ENCODE data around the gene PIP4K2B.
A peak's percentile ranks its signal among the peaks of the same experiment; 100 is the strongest.

The PIP4K2B gene

GRCh38 chr17:38768417-38768816 lies 30.9 kb downstream of the PIP4K2B start:
- Histone ChIP-seq H3K4me3 (replicated peaks; ENCODE audit: low read depth, low read length) (no peak overlapping the region), H3K36me3 (ENCODE audit: control insufficient read depth, insufficient read depth, low read length) (peaks cover 26% of the 10 kb centered on the region), H3K27me3 (replicated peaks; ENCODE audit: control insufficient read depth, insufficient read depth, low read length) (no peaks in the 10 kb centered on the region)
- DNase-seq (ENCODE audit: extremely low read depth, insufficient read length), result no peak
- no peak for TF ChIP-seq CTCF (IDR thresholded peaks at IDR 0.05; ENCODE audit: insufficient read depth, low read length, poor library complexity, severe bottlenecking)

GRCh38 chr17:38766341-38766740 lies 33.0 kb downstream of the PIP4K2B start:
- H3K27me3 ChIP-seq (replicated peaks; ENCODE audit: control insufficient read depth, insufficient read depth, low read length), result no peaks in the 10 kb centered on the region
- no peak for TF ChIP-seq CTCF (IDR thresholded peaks at IDR 0.05; ENCODE audit: insufficient read depth, low read length, poor library complexity, severe bottlenecking)
- peaks cover 36% of the 10 kb centered on the region for H3K36me3 ChIP-seq (ENCODE audit: control insufficient read depth, insufficient read depth, low read length)
- no peak overlapping the region for H3K4me3 ChIP-seq (replicated peaks; ENCODE audit: low read depth, low read length)
- DNase-seq (ENCODE audit: extremely low read depth, insufficient read length), result no peak

GRCh38 chr17:38762231-38762630 lies 37.1 kb downstream of the PIP4K2B start:
- DNase-seq (ENCODE audit: extremely low read depth, insufficient read length), result no peak
- no peak for TF ChIP-seq CTCF (IDR thresholded peaks at IDR 0.05; ENCODE audit: insufficient read depth, low read length, poor library complexity, severe bottlenecking)
- Histone ChIP-seq H3K27me3 (replicated peaks; ENCODE audit: control insufficient read depth, insufficient read depth, low read length) (no peaks in the 10 kb centered on the region), H3K36me3 (ENCODE audit: control insufficient read depth, insufficient read depth, low read length) (peaks cover 32% of the 10 kb centered on the region), H3K4me3 (replicated peaks; ENCODE audit: low read depth, low read length) (no peak overlapping the region)

GRCh38 chr17:38761612-38762011 lies 37.7 kb downstream of the PIP4K2B start:
- DNase-seq (ENCODE audit: extremely low read depth, insufficient read length), result no peak
- H3K4me3 ChIP-seq (replicated peaks; ENCODE audit: low read depth, low read length), result no peak overlapping the region
- peaks cover 30% of the 10 kb centered on the region for H3K36me3 ChIP-seq (ENCODE audit: control insufficient read depth, insufficient read depth, low read length)
- TF ChIP-seq CTCF (IDR thresholded peaks at IDR 0.05; ENCODE audit: insufficient read depth, low read length, poor library complexity, severe bottlenecking), result peak; percentile 40
- no peaks in the 10 kb centered on the region for H3K27me3 ChIP-seq (replicated peaks; ENCODE audit: control insufficient read depth, insufficient read depth, low read length)

GRCh38 chr17:38753071-38753506 lies 46.3 kb downstream of the PIP4K2B start:
- Histone ChIP-seq H3K27me3 (replicated peaks; ENCODE audit: control insufficient read depth, insufficient read depth, low read length) (no peaks in the 10 kb centered on the region; the same call in 1 of the 2 replicates), H3K4me3 (replicated peaks; ENCODE audit: low read depth, low read length) (peak overlapping the region; percentile 86), H3K36me3 (ENCODE audit: control insufficient read depth, insufficient read depth, low read length) (peaks cover 9% of the 10 kb centered on the region)
- DNase-seq (ENCODE audit: extremely low read depth, insufficient read length), result no peak
- TF ChIP-seq CTCF (IDR thresholded peaks at IDR 0.05; ENCODE audit: insufficient read depth, low read length, poor library complexity, severe bottlenecking), result no peak

All from GM06990 (cell line).